ENCODE data around the gene CNOT8.
"Not testable (repeated sequence)": the region's sequence is repeated elsewhere in the genome, so short reads cannot be mapped to it uniquely, and the experiment has no call there.

Gene CNOT8

DNA sequence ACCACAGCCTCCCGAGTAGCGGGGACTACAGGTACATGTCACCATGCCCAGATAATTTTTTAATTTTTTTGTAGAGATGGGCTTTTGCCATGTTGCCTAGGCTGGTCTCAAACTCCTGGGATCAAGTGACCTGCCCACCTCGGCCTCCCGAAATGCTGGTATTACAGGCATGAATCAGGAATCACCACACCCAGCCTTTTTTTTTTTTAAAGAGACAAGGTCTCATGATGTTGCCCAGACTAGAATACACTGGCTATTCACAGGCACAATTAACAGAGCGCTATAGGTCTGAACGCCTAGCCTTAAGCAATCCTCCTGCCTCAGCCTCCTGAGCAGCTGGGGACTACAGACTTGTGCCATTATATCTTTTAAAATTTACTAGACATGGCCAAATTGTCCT, 43.5 kb downstream of the CNOT8 start:
- TF ChIP-seq EZH2 (IDR thresholded peaks at IDR 0.05; ENCODE audit: borderline replicate concordance, low read depth, low read length, severe bottlenecking) = no peak
- TF ChIP-seq, protein P1, sequence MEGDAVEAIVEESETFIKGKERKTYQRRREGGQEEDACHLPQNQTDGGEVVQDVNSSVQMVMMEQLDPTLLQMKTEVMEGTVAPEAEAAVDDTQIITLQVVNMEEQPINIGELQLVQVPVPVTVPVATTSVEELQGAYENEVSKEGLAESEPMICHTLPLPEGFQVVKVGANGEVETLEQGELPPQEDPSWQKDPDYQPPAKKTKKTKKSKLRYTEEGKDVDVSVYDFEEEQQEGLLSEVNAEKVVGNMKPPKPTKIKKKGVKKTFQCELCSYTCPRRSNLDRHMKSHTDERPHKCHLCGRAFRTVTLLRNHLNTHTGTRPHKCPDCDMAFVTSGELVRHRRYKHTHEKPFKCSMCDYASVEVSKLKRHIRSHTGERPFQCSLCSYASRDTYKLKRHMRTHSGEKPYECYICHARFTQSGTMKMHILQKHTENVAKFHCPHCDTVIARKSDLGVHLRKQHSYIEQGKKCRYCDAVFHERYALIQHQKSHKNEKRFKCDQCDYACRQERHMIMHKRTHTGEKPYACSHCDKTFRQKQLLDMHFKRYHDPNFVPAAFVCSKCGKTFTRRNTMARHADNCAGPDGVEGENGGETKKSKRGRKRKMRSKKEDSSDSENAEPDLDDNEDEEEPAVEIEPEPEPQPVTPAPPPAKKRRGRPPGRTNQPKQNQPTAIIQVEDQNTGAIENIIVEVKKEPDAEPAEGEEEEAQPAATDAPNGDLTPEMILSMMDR (IDR thresholded peaks at IDR 0.05; ENCODE audit: borderline replicate concordance, extremely low read depth, low read length, poor library complexity, severe bottlenecking) = no peak
- Histone ChIP-seq H3K9ac (ENCODE audit: low read depth, low read length) (no peak overlapping the region), H3K4me2 (ENCODE audit: insufficient read depth, low read length) (no peak overlapping the region), H3K4me3 (ENCODE audit: low read depth in 1 of 2, low read length in 2 of 2) (no peak overlapping the region), H3K27me3 (ENCODE audit: insufficient read depth, low read length, poor library complexity) (no peaks in the 10 kb centered on the region), H2AFZ (ENCODE audit: low read depth, low read length) (no peak overlapping the region), H3K27ac (ENCODE audit: low read length) (no peak overlapping the region), H3K36me3 (ENCODE audit: insufficient read depth, low read length) (peaks cover 91% of the 10 kb centered on the region), H3K4me1 (ENCODE audit: insufficient read depth, low read length) (no peaks in the 10 kb centered on the region), H3K79me2 (ENCODE audit: insufficient read depth, low read length) (no peaks in the 10 kb centered on the region), H4K20me1 (ENCODE audit: insufficient read depth, low read length) (no peaks in the 10 kb centered on the region), H3K9me3 (ENCODE audit: insufficient read depth, low read length, severe bottlenecking) (no peaks in the 10 kb centered on the region)
- ATAC-seq (ENCODE audit: insufficient read depth, low read depth) (no peak), DNase-seq (no peak)

DNA sequence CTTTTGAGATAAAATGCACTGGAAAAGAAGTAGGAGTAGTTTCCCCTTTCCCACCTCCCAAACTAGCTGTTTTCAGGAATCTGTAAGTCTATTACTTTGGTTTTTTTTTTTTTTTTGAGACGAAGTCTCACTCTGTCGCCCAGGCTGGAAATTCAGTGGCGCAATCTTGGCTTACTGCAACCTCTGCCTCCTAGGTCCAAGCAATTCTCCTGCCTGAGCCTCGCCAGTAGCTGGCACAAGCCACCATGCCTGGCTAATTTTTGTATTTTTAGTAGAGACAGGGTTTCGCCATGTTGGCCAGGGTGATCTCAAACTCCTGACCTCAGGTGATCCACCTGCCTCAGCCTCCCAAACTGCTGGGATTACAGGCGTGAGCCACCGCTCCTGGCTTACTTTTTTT, 47.2 kb downstream of the CNOT8 start:
- H2AFZ ChIP-seq (ENCODE audit: low read depth, low read length); DNase-seq; H3K4me3 ChIP-seq (ENCODE audit: low read depth in 1 of 2, low read length in 2 of 2); H3K27ac ChIP-seq (ENCODE audit: low read length); H4K20me1 ChIP-seq (ENCODE audit: insufficient read depth, low read length); ATAC-seq (ENCODE audit: insufficient read depth, low read depth); H3K4me2 ChIP-seq (ENCODE audit: insufficient read depth, low read length); H3K27me3 ChIP-seq (ENCODE audit: insufficient read depth, low read length, poor library complexity); H3K4me1 ChIP-seq (ENCODE audit: insufficient read depth, low read length); H3K79me2 ChIP-seq (ENCODE audit: insufficient read depth, low read length); H3K9ac ChIP-seq (ENCODE audit: low read depth, low read length); H3K9me3 ChIP-seq (ENCODE audit: insufficient read depth, low read length, severe bottlenecking): not testable (repeated sequence)
- peaks cover 85% of the 10 kb centered on the region for H3K36me3 ChIP-seq (ENCODE audit: insufficient read depth, low read length)

DNA sequence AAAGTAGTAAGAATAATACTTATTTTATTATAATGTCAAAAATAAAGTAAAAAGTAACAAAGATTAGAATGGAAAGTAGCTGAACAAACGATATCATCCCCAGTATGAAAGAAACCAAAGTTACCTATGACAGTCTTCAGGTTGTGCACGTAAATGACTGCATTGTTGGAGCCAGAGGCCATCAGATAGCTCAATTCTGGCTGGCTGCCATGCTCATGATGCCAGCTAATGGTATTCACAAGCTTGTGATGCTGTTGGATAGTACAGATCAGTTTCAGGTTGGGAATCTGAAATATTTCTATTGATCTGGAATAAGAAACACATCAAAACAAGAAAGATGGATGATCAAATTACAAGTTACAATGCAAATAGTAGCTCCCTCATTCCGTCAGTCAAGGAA, 58.4 kb downstream of the CNOT8 start:
- Histone ChIP-seq H4K20me1 (ENCODE audit: insufficient read depth, low read length) (no peaks in the 10 kb centered on the region), H3K4me2 (ENCODE audit: insufficient read depth, low read length) (no peak overlapping the region), H3K4me1 (ENCODE audit: insufficient read depth, low read length) (no peaks in the 10 kb centered on the region), H3K9ac (ENCODE audit: low read depth, low read length) (no peak overlapping the region), H3K27ac (ENCODE audit: low read length) (no peak overlapping the region), H3K79me2 (ENCODE audit: insufficient read depth, low read length) (no peaks in the 10 kb centered on the region), H3K36me3 (ENCODE audit: insufficient read depth, low read length) (peaks cover 68% of the 10 kb centered on the region), H3K27me3 (ENCODE audit: insufficient read depth, low read length, poor library complexity) (no peaks in the 10 kb centered on the region), H2AFZ (ENCODE audit: low read depth, low read length) (no peak overlapping the region), H3K4me3 (ENCODE audit: low read depth in 1 of 2, low read length in 2 of 2) (no peak overlapping the region), H3K9me3 (ENCODE audit: insufficient read depth, low read length, severe bottlenecking) (no peaks in the 10 kb centered on the region)
- no peak for ATAC-seq (ENCODE audit: insufficient read depth, low read depth)
- TF ChIP-seq EZH2 (IDR thresholded peaks at IDR 0.05; ENCODE audit: borderline replicate concordance, low read depth, low read length, severe bottlenecking) = no peak
- TF ChIP-seq, protein P1 (IDR thresholded peaks at IDR 0.05; ENCODE audit: borderline replicate concordance, extremely low read depth, low read length, poor library complexity, severe bottlenecking) = no peak
- DNase-seq = no peak

DNA sequence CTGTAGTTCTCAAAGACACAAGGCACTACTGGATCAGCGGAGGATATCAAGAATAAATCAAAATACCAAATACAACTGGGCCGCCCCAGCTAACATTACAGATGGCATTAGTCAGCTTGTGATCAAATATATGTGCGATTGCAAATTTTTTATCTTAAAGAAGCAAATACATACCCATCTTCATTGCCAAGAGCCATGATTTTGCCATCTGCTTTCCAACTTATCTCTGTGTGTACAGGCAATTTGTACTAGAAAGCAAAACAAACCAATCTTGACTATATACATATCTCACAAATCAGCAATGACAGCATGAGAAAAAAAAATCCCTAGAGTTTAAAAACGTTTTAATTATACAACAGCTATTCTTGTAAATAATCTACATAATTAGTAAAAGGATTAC, 59.3 kb downstream of the CNOT8 start:
- no peak for ATAC-seq (ENCODE audit: insufficient read depth, low read depth)

More for the DNA sequence above, 59.3 kb downstream of the CNOT8 start:
- H3K27me3 ChIP-seq (ENCODE audit: insufficient read depth, low read length, poor library complexity) = no peaks in the 10 kb centered on the region
- no peak for TF ChIP-seq EZH2 (IDR thresholded peaks at IDR 0.05; ENCODE audit: borderline replicate concordance, low read depth, low read length, severe bottlenecking)
- TF ChIP-seq, protein P1 (IDR thresholded peaks at IDR 0.05; ENCODE audit: borderline replicate concordance, extremely low read depth, low read length, poor library complexity, severe bottlenecking) = no peak
- no peaks in the 10 kb centered on the region for H3K4me1 ChIP-seq (ENCODE audit: insufficient read depth, low read length)
- no peaks in the 10 kb centered on the region for H4K20me1 ChIP-seq (ENCODE audit: insufficient read depth, low read length)
- no peak overlapping the region for H3K27ac ChIP-seq (ENCODE audit: low read length)
- H3K4me3 ChIP-seq (ENCODE audit: low read depth in 1 of 2, low read length in 2 of 2) = no peak overlapping the region
- no peaks in the 10 kb centered on the region for H3K9me3 ChIP-seq (ENCODE audit: insufficient read depth, low read length, severe bottlenecking)
- no peak overlapping the region for H2AFZ ChIP-seq (ENCODE audit: low read depth, low read length)
- no peaks in the 10 kb centered on the region for H3K79me2 ChIP-seq (ENCODE audit: insufficient read depth, low read length)
- no peak overlapping the region for H3K9ac ChIP-seq (ENCODE audit: low read depth, low read length)
- DNase-seq = no peak
- H3K4me2 ChIP-seq (ENCODE audit: insufficient read depth, low read length) = no peak overlapping the region
- H3K36me3 ChIP-seq (ENCODE audit: insufficient read depth, low read length) = peaks cover 59% of the 10 kb centered on the region

Data from DND-41 (cell line).